Measurements from ENCODE around the gene KIAA0825. TPM values are rescaled to one million over a fixed set of nuclear protein-coding genes. Genes with fewer than 3 reads are reported as not detected.

The KIAA0825 gene
- polyA plus RNA-seq, 6 donors from 2014 or later = 1.3 to 3.0 (median 1.9) TPM

DNA sequence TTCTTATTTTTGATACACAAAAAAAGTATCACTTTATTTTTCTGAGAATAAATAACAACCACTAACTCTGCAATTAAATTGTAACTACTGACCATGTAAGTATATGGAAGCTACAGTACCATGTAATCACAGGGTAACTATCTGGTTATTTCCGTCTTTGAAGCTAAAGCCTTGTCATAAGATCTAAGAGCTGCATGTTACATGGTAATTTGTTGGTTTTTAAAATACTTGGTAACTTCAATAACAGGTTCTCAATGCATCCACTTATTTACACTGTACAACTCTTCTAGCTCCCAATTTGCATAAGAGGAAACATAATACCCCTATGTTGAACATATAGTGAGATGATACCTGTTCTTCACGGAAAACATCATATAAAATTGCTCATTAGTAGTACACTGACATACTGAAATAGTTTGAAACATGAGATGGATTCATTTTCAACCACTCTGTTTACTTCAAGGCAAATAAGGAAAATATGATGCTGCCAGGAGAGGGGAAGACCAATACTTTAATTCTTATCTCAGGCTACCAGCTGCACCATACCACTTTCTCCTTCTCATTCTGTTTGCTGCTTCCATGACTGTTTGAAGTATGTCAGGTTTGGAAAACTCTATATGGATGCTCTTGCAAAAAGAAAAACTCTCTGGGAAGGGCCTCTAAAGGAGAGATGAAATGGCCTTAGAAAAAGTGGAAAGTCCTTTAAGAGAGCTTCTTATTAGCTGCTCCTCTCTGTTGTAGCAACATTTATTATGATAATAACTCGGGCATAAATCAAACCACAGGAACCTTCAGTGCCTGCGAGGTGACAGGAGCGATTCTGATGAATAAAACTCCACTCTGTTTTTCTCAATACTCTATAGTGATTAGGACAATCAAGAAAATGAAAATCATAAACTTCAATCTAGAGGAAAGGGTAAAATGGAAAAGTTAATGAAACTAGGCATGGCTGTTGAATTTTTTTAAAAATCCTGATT lies 150.2 kb downstream of the KIAA0825 start:
- H3K9me3 Mint-ChIP-seq = peaks cover 0 to 2% (median 0%) of the 10 kb centered on the region in 7 donors
- no peak overlapping the region for H3K27ac Mint-ChIP-seq
- no peak for ATAC-seq (ENCODE audit: low read depth in 2 of 2)
- H3K36me3 Mint-ChIP-seq = peaks cover 0 to 9% of the 10 kb centered on the region in 2 donors
- H3K27me3 Mint-ChIP-seq = no peaks in the 10 kb centered on the region
- H3K4me3 Mint-ChIP-seq = no peak overlapping the region
- no peak for DNase-seq
- no peaks in the 10 kb centered on the region for H3K4me1 Mint-ChIP-seq

GRCh38 chr5:94467346-94467953 lies 151.0 kb downstream of the KIAA0825 start:
- H3K27ac Mint-ChIP-seq = peak overlapping the region in 1 of 6 donors; percentile 37
- H3K27me3 Mint-ChIP-seq = no peaks in the 10 kb centered on the region
- ATAC-seq (ENCODE audit: low read depth in 2 of 2) (no peak), DNase-seq (no peak)
- peaks cover 0 to 2% (median 0%) of the 10 kb centered on the region in 7 donors for H3K9me3 Mint-ChIP-seq
- peaks cover 0 to 4% of the 10 kb centered on the region in 2 donors for H3K36me3 Mint-ChIP-seq
- no peaks in the 10 kb centered on the region for H3K4me1 Mint-ChIP-seq
- H3K4me3 Mint-ChIP-seq = no peak overlapping the region

DNA sequence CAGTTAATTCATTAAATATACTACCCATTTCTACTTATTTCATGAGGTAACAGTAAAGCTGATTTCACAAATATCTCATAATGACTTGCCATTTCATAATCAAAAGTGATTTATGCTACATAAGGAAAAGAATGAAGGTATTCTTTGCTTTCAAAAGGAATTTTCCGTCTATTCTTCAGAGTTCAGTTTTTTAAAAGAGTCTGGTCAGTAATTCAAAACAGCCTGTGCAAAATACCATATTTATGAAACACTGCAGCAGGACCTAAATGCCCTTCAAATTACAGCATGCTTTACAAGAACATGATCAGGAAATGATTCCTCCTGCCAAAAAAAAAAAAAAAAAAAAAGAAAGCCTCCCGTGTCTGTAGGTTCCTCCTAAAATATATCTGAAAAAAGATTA lies 154.7 kb downstream of the KIAA0825 start:
- H3K4me3 Mint-ChIP-seq = no peak overlapping the region
- ATAC-seq (ENCODE audit: low read depth in 2 of 2) = no peak
- no peak for DNase-seq
- H3K27me3 Mint-ChIP-seq = no peaks in the 10 kb centered on the region
- H3K27ac Mint-ChIP-seq = no peak overlapping the region
- no peaks in the 10 kb centered on the region for H3K4me1 Mint-ChIP-seq
- H3K36me3 Mint-ChIP-seq = no peaks in the 10 kb centered on the region
- no peaks in the 10 kb centered on the region for H3K9me3 Mint-ChIP-seq

DNA sequence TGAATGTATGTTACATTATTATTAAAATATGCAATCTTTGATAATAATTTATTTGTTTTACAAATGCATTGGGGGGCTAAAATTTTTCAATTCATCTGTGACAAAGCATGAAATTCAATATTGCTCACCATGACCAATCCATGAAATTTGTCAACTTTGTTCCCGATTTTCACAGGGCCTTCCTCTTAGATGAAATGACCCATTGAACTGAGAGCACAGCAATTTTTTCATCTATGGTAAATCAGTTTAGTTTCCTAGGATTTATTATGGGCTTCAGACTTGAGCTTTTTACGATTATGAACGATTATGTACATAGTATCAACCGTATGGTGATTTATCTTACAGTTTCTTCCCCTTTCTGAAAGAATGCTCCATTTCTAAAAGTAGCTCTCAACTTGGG lies 157.3 kb downstream of the KIAA0825 start:
- no peak for ATAC-seq (ENCODE audit: low read depth in 2 of 2)
- H3K36me3 Mint-ChIP-seq = no peaks in the 10 kb centered on the region
- H3K4me1 Mint-ChIP-seq = no peaks in the 10 kb centered on the region
- H3K4me3 Mint-ChIP-seq = no peak overlapping the region
- no peak overlapping the region for H3K27ac Mint-ChIP-seq
- no peak for DNase-seq
- no peaks in the 10 kb centered on the region for H3K27me3 Mint-ChIP-seq
- H3K9me3 Mint-ChIP-seq = no peaks in the 10 kb centered on the region

- H3K4me1 Mint-ChIP-seq = no peaks in the 10 kb centered on the region
- H3K27ac Mint-ChIP-seq = no peak overlapping the region
- H3K9me3 Mint-ChIP-seq = no peaks in the 10 kb centered on the region
- H3K36me3 Mint-ChIP-seq = no peaks in the 10 kb centered on the region
- ATAC-seq (ENCODE audit: low read depth in 2 of 2) (no peak), DNase-seq (no peak)
- no peak overlapping the region for H3K4me3 Mint-ChIP-seq
- no peaks in the 10 kb centered on the region for H3K27me3 Mint-ChIP-seq
Measured at GRCh38 chr5:94459915-94460314, 158.5 kb downstream of the KIAA0825 start.

DNA sequence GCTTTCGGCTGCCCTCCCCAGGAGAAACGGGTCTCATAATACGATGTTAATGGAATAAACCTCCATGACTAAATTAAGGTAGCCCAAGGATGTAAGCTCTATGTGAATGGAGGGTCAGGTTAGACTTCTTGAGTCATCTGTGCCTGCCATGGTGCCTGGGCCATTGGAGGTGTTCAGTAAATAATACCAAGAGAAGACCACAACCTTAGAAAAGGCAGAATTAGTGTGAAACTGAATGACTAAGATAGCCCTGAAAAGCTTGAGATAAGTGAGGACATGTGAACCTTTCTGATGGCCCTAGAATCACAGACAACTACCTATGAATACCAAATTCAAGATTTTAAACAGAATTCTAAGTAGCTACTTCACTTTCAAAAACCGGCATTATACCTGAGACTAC lies 160.6 kb downstream of the KIAA0825 start:
- DNase-seq (no peak), ATAC-seq (ENCODE audit: low read depth in 2 of 2) (no peak)
- Mint-ChIP-seq H3K4me3 (no peak overlapping the region), H3K27ac (no peak overlapping the region), H3K4me1 (no peaks in the 10 kb centered on the region), H3K27me3 (no peaks in the 10 kb centered on the region), H3K36me3 (no peaks in the 10 kb centered on the region), H3K9me3 (no peaks in the 10 kb centered on the region)

- Mint-ChIP-seq H3K36me3 (peaks cover 5 to 8% of the 10 kb centered on the region in 2 donors), H3K9me3 (no peaks in the 10 kb centered on the region), H3K4me3 (no peak overlapping the region), H3K4me1 (no peaks in the 10 kb centered on the region), H3K27ac (no peak overlapping the region), H3K27me3 (no peaks in the 10 kb centered on the region)
- ATAC-seq (ENCODE audit: low read depth in 2 of 2) = no peak
- no peak for DNase-seq
Measured at GRCh38 chr5:94445726-94446125, 172.7 kb downstream of the KIAA0825 start.

DNA sequence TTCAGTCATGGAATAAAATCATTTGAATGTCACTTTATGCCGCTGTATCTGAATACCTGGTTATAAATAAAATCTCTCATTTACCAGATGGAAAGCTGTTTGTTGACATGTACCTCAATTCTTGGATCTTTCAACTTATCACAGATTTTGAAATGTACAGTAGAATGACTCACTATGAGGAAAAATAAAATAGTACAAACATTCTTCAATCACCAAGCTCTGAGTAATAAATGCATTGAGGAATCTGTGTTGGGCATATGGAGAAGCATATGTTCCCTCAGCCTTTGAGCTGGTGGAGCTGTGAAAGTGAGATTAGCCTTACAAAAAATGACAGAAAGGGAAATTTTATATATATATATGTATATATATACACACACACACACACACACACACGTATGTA lies 175.4 kb downstream of the KIAA0825 start:
- DNase-seq = no peak

DNA sequence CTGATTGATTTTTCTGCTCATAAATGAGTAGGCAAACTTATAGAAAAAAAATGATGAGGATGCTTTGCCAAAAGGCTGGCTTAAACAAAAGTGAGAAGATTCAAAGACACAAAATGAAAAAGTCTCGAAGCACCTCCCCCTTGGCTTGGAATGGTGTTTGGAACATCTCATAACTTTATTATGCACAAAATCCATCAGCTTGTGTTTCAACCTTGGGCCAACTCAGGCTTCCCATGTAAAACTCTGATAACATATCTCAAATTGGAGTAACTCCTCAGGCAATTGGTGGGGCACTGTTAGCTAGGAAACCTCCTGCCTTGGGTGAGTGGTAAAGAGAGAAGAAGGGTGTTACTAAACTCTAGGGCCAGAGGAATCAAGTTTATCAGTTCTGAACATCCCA lies 176.3 kb downstream of the KIAA0825 start:
- Mint-ChIP-seq H3K9me3 (no peaks in the 10 kb centered on the region), H3K36me3 (peaks cover 0 to 8% of the 10 kb centered on the region in 2 donors)

More for the DNA sequence above, 175.4 kb downstream of the KIAA0825 start:
- H3K36me3 Mint-ChIP-seq = peaks cover 0 to 8% of the 10 kb centered on the region in 2 donors
- H3K9me3 Mint-ChIP-seq = no peaks in the 10 kb centered on the region
- no peak overlapping the region for H3K27ac Mint-ChIP-seq
- ATAC-seq (ENCODE audit: low read depth in 2 of 2) = no peak
- no peaks in the 10 kb centered on the region for H3K27me3 Mint-ChIP-seq
- H3K4me1 Mint-ChIP-seq = no peaks in the 10 kb centered on the region
- H3K4me3 Mint-ChIP-seq = no peak overlapping the region

GRCh38 chr5:94440015-94440414 lies 178.4 kb downstream of the KIAA0825 start:
- Mint-ChIP-seq H3K27ac (no peak overlapping the region), H3K36me3 (peaks cover 0 to 8% of the 10 kb centered on the region in 2 donors), H3K27me3 (no peaks in the 10 kb centered on the region), H3K4me1 (no peaks in the 10 kb centered on the region), H3K4me3 (no peak overlapping the region), H3K9me3 (peaks cover 0 to 2% (median 0%) of the 10 kb centered on the region in 7 donors)
- ATAC-seq (ENCODE audit: low read depth in 2 of 2) (no peak), DNase-seq (no peak)

More for the DNA sequence above, 176.3 kb downstream of the KIAA0825 start:
- DNase-seq (no peak), ATAC-seq (ENCODE audit: low read depth in 2 of 2) (no peak)
- Mint-ChIP-seq H3K27me3 (no peaks in the 10 kb centered on the region), H3K27ac (no peak overlapping the region), H3K4me3 (no peak overlapping the region), H3K4me1 (no peaks in the 10 kb centered on the region)

GRCh38 chr5:94433397-94434163 lies 184.8 kb downstream of the KIAA0825 start:
- no peaks in the 10 kb centered on the region for H3K4me1 Mint-ChIP-seq
- DNase-seq = no peak
- no peak overlapping the region for H3K4me3 Mint-ChIP-seq
- H3K27ac Mint-ChIP-seq = no peak overlapping the region
- ATAC-seq (ENCODE audit: low read depth in 2 of 2) = no peak
- no peaks in the 10 kb centered on the region for H3K27me3 Mint-ChIP-seq
- H3K36me3 Mint-ChIP-seq = peaks cover 0 to 11% of the 10 kb centered on the region in 2 donors
- H3K9me3 Mint-ChIP-seq = peaks cover 0 to 17% (median 3%) of the 10 kb centered on the region in 7 donors

- ATAC-seq (ENCODE audit: low read depth in 2 of 2) (no peak), DNase-seq (no peak)
- peaks cover 0 to 7% of the 10 kb centered on the region in 2 donors for H3K36me3 Mint-ChIP-seq
- no peak overlapping the region for H3K4me3 Mint-ChIP-seq
- no peaks in the 10 kb centered on the region for H3K27me3 Mint-ChIP-seq
- no peak overlapping the region for H3K27ac Mint-ChIP-seq
- no peaks in the 10 kb centered on the region for H3K4me1 Mint-ChIP-seq
- peaks cover 3 to 27% (median 9%) of the 10 kb centered on the region in 7 donors for H3K9me3 Mint-ChIP-seq
Measured at GRCh38 chr5:94432499-94432898, 185.9 kb downstream of the KIAA0825 start.

DNA sequence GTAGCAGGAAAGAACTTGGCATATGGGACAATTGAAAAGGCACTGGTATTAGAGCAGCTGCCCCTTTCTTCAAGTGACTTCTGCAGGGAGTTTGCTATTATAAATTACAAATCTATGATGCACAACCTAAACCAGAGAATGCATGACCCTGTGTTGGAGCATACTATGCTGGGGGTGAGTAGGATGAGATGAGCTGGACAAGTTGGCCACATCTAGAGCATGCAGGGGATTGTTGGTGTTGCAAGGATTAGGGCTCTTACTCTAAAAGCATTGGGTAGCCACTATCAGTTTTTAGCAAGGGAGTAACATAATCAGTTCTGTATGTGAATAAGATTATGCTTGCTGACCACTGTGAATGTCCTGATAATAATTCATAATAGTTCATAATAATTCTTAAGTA lies 186.7 kb downstream of the KIAA0825 start:
- no peak for DNase-seq
- no peak overlapping the region for H3K4me3 Mint-ChIP-seq
- H3K27ac Mint-ChIP-seq = peak overlapping the region in 1 of 6 donors; percentile 27
- H3K9me3 Mint-ChIP-seq = peaks cover 3 to 27% (median 9%) of the 10 kb centered on the region in 7 donors
- no peaks in the 10 kb centered on the region for H3K4me1 Mint-ChIP-seq
- no peaks in the 10 kb centered on the region for H3K27me3 Mint-ChIP-seq
- peaks cover 0 to 7% of the 10 kb centered on the region in 2 donors for H3K36me3 Mint-ChIP-seq
- ATAC-seq (ENCODE audit: low read depth in 2 of 2) = no peak
